Suprapubic skin (tissue), 4 donors: Measurements from ENCODE around the gene TMEM44.
"Not testable (repeated sequence)": the region's sequence is repeated elsewhere in the genome, so short reads cannot be mapped to it uniquely, and the experiment has no call there.

Source experiments
- CTCF ChIP-seq, 2 donors: fragments of 200-600 bp in 1 of 2; fragments of 450-650 bp in 1 of 2; sonication (generic) in 1 of 2; IDR thresholded peaks; one replicate each; pipeline ENCODE4 v1.5.1; 2016 to 2019; ENCODE audit warnings: antibody characterized with exemption in 2 of 2, mild to moderate bottlenecking in 1 of 2, moderate library complexity in 1 of 2
- EP300 ChIP-seq: sonication (generic); formaldehyde crosslinking; IDR thresholded peaks from one replicate; pipeline ENCODE4 v1.6.1; 2017; ENCODE audit warnings: antibody characterized with exemption
- POLR2A ChIP-seq, 2 donors: fragments of 450-650 bp; IDR thresholded peaks; one replicate each; pipeline ENCODE4 v1.6.1; 2017; ENCODE audit warnings: antibody characterized with exemption in 2 of 2, mild to moderate bottlenecking in 2 of 2, moderate library complexity in 2 of 2
- POLR2AphosphoS5 ChIP-seq, 3 donors: sonication (generic); formaldehyde crosslinking; IDR thresholded peaks; one replicate each; pipeline ENCODE4 v1.6.1; 2017; ENCODE audit warnings: antibody characterized with exemption in 3 of 3

- not testable (repeated sequence) for TF ChIP-seq CTCF (IDR thresholded peaks at IDR 0.05); POLR2AphosphoS5 (IDR thresholded peaks at IDR 0.05); POLR2A (IDR thresholded peaks at IDR 0.05); EP300
Observed at GRCh38 chr3:194605314-194605713, 27.9 kb downstream of the TMEM44 start.
